ENCODE data around the gene C6orf15. TPM values are rescaled to one million over a fixed set of nuclear protein-coding genes. Genes with fewer than 3 reads are reported as not detected.
A peak's percentile ranks its signal among the peaks of the same experiment; 100 is the strongest.
"Not testable (repeated sequence)": the region's sequence is repeated elsewhere in the genome, so short reads cannot be mapped to it uniquely, and the experiment has no call there.

Gene C6orf15
- total RNA-seq, 2 donors from 2014 or later, result not detected

GRCh38 chr6:31091680-31092079, 20.7 kb downstream of the C6orf15 start:
- Mint-ChIP-seq H3K27ac (no peak overlapping the region), H3K36me3 (no peaks in the 10 kb centered on the region), H3K9me3 (no peaks in the 10 kb centered on the region)
- no peak for ATAC-seq
- no peak for DNase-seq (ENCODE audit: low spot score in 2 of 2)

GRCh38 chr6:31090973-31091364, 21.4 kb downstream of the C6orf15 start:
- no peak overlapping the region for H3K27ac Mint-ChIP-seq
- no peaks in the 10 kb centered on the region for H3K9me3 Mint-ChIP-seq
- DNase-seq (ENCODE audit: low spot score in 2 of 2), result no peak
- no peaks in the 10 kb centered on the region for H3K36me3 Mint-ChIP-seq
- no peak for ATAC-seq

- no peaks in the 10 kb centered on the region for H3K9me3 Mint-ChIP-seq
- no peaks in the 10 kb centered on the region for H3K36me3 Mint-ChIP-seq
- H3K27ac Mint-ChIP-seq, result no peak overlapping the region
- DNase-seq (ENCODE audit: low spot score in 2 of 2) (no peak), ATAC-seq (no peak)
These were observed 22.0 kb downstream of the C6orf15 start for GRCh38 chr6:31090275-31090972.

GRCh38 chr6:31087494-31088089, 24.8 kb downstream of the C6orf15 start:
- Mint-ChIP-seq H3K27ac (no peak overlapping the region), H3K9me3 (no peaks in the 10 kb centered on the region), H3K36me3 (no peaks in the 10 kb centered on the region)
- peak; percentile 83 to 89 for DNase-seq (ENCODE audit: low spot score in 2 of 2)
- peak; percentile 97 to 100 for ATAC-seq

GRCh38 chr6:31086788-31087440, 25.5 kb downstream of the C6orf15 start:
- ATAC-seq (no peak), DNase-seq (ENCODE audit: low spot score in 2 of 2) (no peak)
- Mint-ChIP-seq H3K36me3 (no peaks in the 10 kb centered on the region), H3K27ac (no peak overlapping the region), H3K9me3 (no peaks in the 10 kb centered on the region)

GRCh38 chr6:31083742-31084354, 28.5 kb downstream of the C6orf15 start:
- ATAC-seq (peak; percentile 20 to 40), DNase-seq (ENCODE audit: low spot score in 2 of 2) (peak in 1 of 2 donors; percentile 67)
- Mint-ChIP-seq H3K27ac (no peak overlapping the region), H3K36me3 (no peaks in the 10 kb centered on the region), H3K9me3 (no peaks in the 10 kb centered on the region)

GRCh38 chr6:31081872-31082271, 30.5 kb downstream of the C6orf15 start:
- ATAC-seq, result no peak
- Mint-ChIP-seq H3K9me3 (no peaks in the 10 kb centered on the region), H3K27ac (no peak overlapping the region), H3K36me3 (no peaks in the 10 kb centered on the region)
- no peak for DNase-seq (ENCODE audit: low spot score in 2 of 2)

GRCh38 chr6:31079656-31080261, 32.6 kb downstream of the C6orf15 start:
- no peak overlapping the region for H3K27ac Mint-ChIP-seq
- no peaks in the 10 kb centered on the region for H3K36me3 Mint-ChIP-seq
- H3K9me3 Mint-ChIP-seq, result no peaks in the 10 kb centered on the region
- ATAC-seq (peak; percentile 82 to 85), DNase-seq (ENCODE audit: low spot score in 2 of 2) (peak; percentile 63 to 81)

GRCh38 chr6:31076611-31077010, 35.8 kb downstream of the C6orf15 start:
- DNase-seq (ENCODE audit: low spot score in 2 of 2) (no peak), ATAC-seq (no peak)
- Mint-ChIP-seq H3K9me3 (no peaks in the 10 kb centered on the region), H3K27ac (no peak overlapping the region), H3K36me3 (no peaks in the 10 kb centered on the region)

GRCh38 chr6:31075528-31075927, 36.8 kb downstream of the C6orf15 start:
- H3K9me3 Mint-ChIP-seq, result no peaks in the 10 kb centered on the region
- no peak overlapping the region for H3K27ac Mint-ChIP-seq
- H3K36me3 Mint-ChIP-seq, result no peaks in the 10 kb centered on the region
- ATAC-seq, result no peak
- no peak for DNase-seq (ENCODE audit: low spot score in 2 of 2)

- Mint-ChIP-seq H3K9me3 (no peaks in the 10 kb centered on the region), H3K27ac (no peak overlapping the region), H3K36me3 (no peaks in the 10 kb centered on the region)
- ATAC-seq (no peak), DNase-seq (ENCODE audit: low spot score in 2 of 2) (no peak)
These were observed 38.0 kb downstream of the C6orf15 start for GRCh38 chr6:31074401-31074800.

- Mint-ChIP-seq H3K27ac (no peak overlapping the region), H3K36me3 (no peaks in the 10 kb centered on the region), H3K9me3 (no peaks in the 10 kb centered on the region)
- ATAC-seq (no peak), DNase-seq (ENCODE audit: low spot score in 2 of 2) (no peak)
These were observed 41.6 kb downstream of the C6orf15 start for GRCh38 chr6:31070711-31071197.

GRCh38 chr6:31068669-31069340, 43.6 kb downstream of the C6orf15 start:
- no peaks in the 10 kb centered on the region for H3K9me3 Mint-ChIP-seq
- H3K27ac Mint-ChIP-seq, result no peak overlapping the region
- no peaks in the 10 kb centered on the region for H3K36me3 Mint-ChIP-seq
- peak; percentile 72 to 76 for DNase-seq (ENCODE audit: low spot score in 2 of 2)
- peak; percentile 85 to 97 for ATAC-seq

- H3K36me3 Mint-ChIP-seq; H3K9me3 Mint-ChIP-seq; DNase-seq (ENCODE audit: low spot score in 2 of 2); ATAC-seq; H3K27ac Mint-ChIP-seq: not testable (repeated sequence)
These were observed 44.3 kb downstream of the C6orf15 start for GRCh38 chr6:31067891-31068668.

GRCh38 chr6:31067028-31067427, 45.3 kb downstream of the C6orf15 start:
- not testable (repeated sequence) for H3K27ac Mint-ChIP-seq

GRCh38 chr6:31065556-31065955, 46.8 kb downstream of the C6orf15 start:
- no peak for ATAC-seq
- no peaks in the 10 kb centered on the region for H3K9me3 Mint-ChIP-seq
- H3K36me3 Mint-ChIP-seq, result no peaks in the 10 kb centered on the region

More at GRCh38 chr6:31067028-31067427, 45.3 kb downstream of the C6orf15 start:
- H3K36me3 Mint-ChIP-seq; DNase-seq (ENCODE audit: low spot score in 2 of 2); ATAC-seq; H3K9me3 Mint-ChIP-seq: not testable (repeated sequence)

More at GRCh38 chr6:31065556-31065955, 46.8 kb downstream of the C6orf15 start:
- no peak overlapping the region for H3K27ac Mint-ChIP-seq
- DNase-seq (ENCODE audit: low spot score in 2 of 2), result no peak
